Adrenal gland (tissue), 12 donors: ENCODE measurements around the gene CADM1. TPM values are rescaled to one million over a fixed set of nuclear protein-coding genes. Genes with fewer than 3 reads are reported as not detected.

Experiments
- DNase-seq, 7 donors: peaks; one replicate each; pipeline ENCODE4 v3.0.0-alpha.2; 2019 to 2020
- H3K27ac ChIP-seq, 5 donors: fragments of 200-600 bp; sonication (generic) in 4 of 5; 1 replicate in 3 of 5; 2 replicates in 2 of 5; pipeline versions ENCODE4 v1.5.1 to v1.8.0; 2016 to 2020; ENCODE audit warnings: mild to moderate bottlenecking in 1 of 5
- H3K27me3 ChIP-seq: fragments of 200-600 bp; 2 replicates; pipeline ENCODE4 v1.8.0; 2021
- H3K36me3 ChIP-seq, 2 donors: fragments of 200-600 bp; replicated peaks in 1 of 2; 1 replicate in 1 of 2; 2 replicates in 1 of 2; pipeline versions ENCODE4 v1.5.1 to v1.8.0; 2018 to 2022
- H3K4me1 ChIP-seq, 2 donors: fragments of 200-600 bp; replicated peaks in 1 of 2; 1 replicate in 1 of 2; 2 replicates in 1 of 2; pipeline versions ENCODE4 v1.5.1 to v1.8.0; 2018 to 2021
- H3K4me3 ChIP-seq, 4 donors: fragments of 200-600 bp; sonication (generic) in 3 of 4; one replicate each; pipeline ENCODE4 v1.5.1; 2016 to 2018
- H3K9me3 ChIP-seq, 3 donors: fragments of 200-600 bp; sonication (generic) in 1 of 3; replicated peaks in 1 of 3; 1 replicate in 2 of 3; 2 replicates in 1 of 3; pipeline versions ENCODE4 v1.5.1 to v1.8.0; 2016 to 2021
- CTCF ChIP-seq, 6 experiments: fragments of 450-650 bp in 4 of 6; fragments of 200-600 bp in 2 of 6; sonication (generic) in 1 of 6; IDR thresholded peaks; 1 replicate in 5 of 6; 2 replicates in 1 of 6; pipeline versions ENCODE4 v1.5.1 to v1.8.0; 2016 to 2021; ENCODE audit warnings: antibody characterized with exemption in 6 of 6, mild to moderate bottlenecking in 2 of 6, moderate library complexity in 1 of 6
- POLR2A ChIP-seq, 2 donors: fragments of 450-650 bp; IDR thresholded peaks; one replicate each; pipeline ENCODE4 v1.6.1; 2017; ENCODE audit warnings: antibody characterized with exemption in 2 of 2, mild to moderate bottlenecking in 2 of 2, moderate library complexity in 1 of 2
- WGBS, 4 donors: extraction: QIAGEN DNeasy Blood & Tissue Kit in 2 of 4; methylation state at CpG; one replicate each; pipeline versions ENCODE4 v1.1.5 to v1.1.7; 2013 to 2017; 5-methylcytosine and 5-hydroxymethylcytosine counted together
- intact Hi-C, 2 donors: fragments of 100-400 bp; cut with DNase I; formaldehyde crosslinking; loops; one replicate each; pipeline versions ENCODE4 v1.14.1 to v1.15.0; 2022 to 2023
- polyA plus RNA-seq, 3 donors: library from polyadenylated mRNA; stranded (reverse); fragments of 200-250 nt in 2 of 3; fragments of 350-450 nt in 1 of 3; fragmentation: Illumina TruSeq in 1 of 3; extraction: RNeasy Lipid Tissue Mini Kit (QIAGEN cat#74804) in 1 of 3; gene quantifications; one replicate each; pipeline ENCODE4 v1.2.3, GENCODE V29; 2013 to 2014
- total RNA-seq, 9 donors: library from RNA; depleted of rRNA in 4 of 9; stranded (reverse); fragments of >200 nt in 4 of 9; fragments of 120-200 nt in 1 of 9; fragmentation: NEBNext Ultra II Directional in 1 of 9; extraction: Animal tissue kit (Norgen Biotek cat#: 25700) in 1 of 9; gene quantifications; one replicate each; pipeline versions ENCODE4 v1.1.0 to v1.2.4, GENCODE V29; 2013 to 2023
- donor health status: healthy with polysubstance abuse.
- donor health status: Bipolar disorder and iron deficiency.
- donor health status: DM: yes; HTN: yes; CAD: no.
- donor health status: DM: no; HTN: no; CAD: no.
- donor health status: DM: no; HTN: no; CAD: no.
- donor health status: DM: yes; HTN: yes; CAD: no.

CADM1 gene
- total and polyA plus RNA-seq, 12 donors = 21.6 to 256 (median 39.8) TPM

- intact Hi-C loops = no loop called here
- WGBS, 4 donors = 31 to 35% (median 34%) methylated on average over 5 of the region's 5 CpGs
- no peak overlapping the region for H3K4me3 ChIP-seq
- DNase-seq = no peak
- H3K27ac ChIP-seq = no peak overlapping the region
- no peaks in the 10 kb centered on the region for H3K27me3 ChIP-seq
- H3K36me3 ChIP-seq = no peaks in the 10 kb centered on the region
- TF ChIP-seq CTCF (IDR thresholded peaks at IDR 0.05) (no peak), POLR2A (IDR thresholded peaks at IDR 0.05) (no peak)
- no peaks in the 10 kb centered on the region for H3K9me3 ChIP-seq
- H3K4me1 ChIP-seq = peaks cover 0 to 6% of the 10 kb centered on the region in 2 donors
Observed at GRCh38 chr11:115263799-115264656, 240.2 kb downstream of the CADM1 start.

GRCh38 chr11:115258216-115258615 is 246.0 kb downstream of the CADM1 start:
- no peaks in the 10 kb centered on the region for H3K27me3 ChIP-seq
- TF ChIP-seq POLR2A (IDR thresholded peaks at IDR 0.05) = no peak
- TF ChIP-seq CTCF (IDR thresholded peaks at IDR 0.05) = no peak
- DNase-seq = no peak
- no peaks in the 10 kb centered on the region for H3K4me1 ChIP-seq
- no peaks in the 10 kb centered on the region for H3K36me3 ChIP-seq
- no peaks in the 10 kb centered on the region for H3K9me3 ChIP-seq
- H3K27ac ChIP-seq = no peak overlapping the region
- H3K4me3 ChIP-seq = no peak overlapping the region
- WGBS, 4 donors = 84 to 88% (median 86%) methylated on average over 5 of the region's 5 CpGs
- intact Hi-C loops = no loop called here

- no peak for TF ChIP-seq CTCF (IDR thresholded peaks at IDR 0.05)
- no peak for TF ChIP-seq POLR2A (IDR thresholded peaks at IDR 0.05)
- Histone ChIP-seq H3K4me3 (no peak overlapping the region), H3K36me3 (no peaks in the 10 kb centered on the region), H3K4me1 (no peaks in the 10 kb centered on the region), H3K9me3 (no peaks in the 10 kb centered on the region), H3K27ac (no peak overlapping the region), H3K27me3 (no peaks in the 10 kb centered on the region)
- 74 to 85% (median 75%) methylated on average over 4 of the region's 4 CpGs for whole genome bisulfite sequencing, 4 donors
- intact Hi-C loops = no loop called here
- DNase-seq = no peak
Observed at GRCh38 chr11:115257678-115258077, 246.5 kb downstream of the CADM1 start.

GRCh38 chr11:115257270-115257669 is 246.9 kb downstream of the CADM1 start:
- intact Hi-C loops = no loop called here
- DNase-seq = no peak
- Histone ChIP-seq H3K4me3 (no peak overlapping the region), H3K36me3 (no peaks in the 10 kb centered on the region), H3K27me3 (no peaks in the 10 kb centered on the region), H3K4me1 (no peaks in the 10 kb centered on the region), H3K27ac (no peak overlapping the region), H3K9me3 (no peaks in the 10 kb centered on the region)
- TF ChIP-seq POLR2A (IDR thresholded peaks at IDR 0.05) = no peak
- no peak for TF ChIP-seq CTCF (IDR thresholded peaks at IDR 0.05)
